Left ventricle myocardium inferior (tissue), 1 donor: ENCODE data around the gene ARMC12. TPM values are rescaled to one million over a fixed set of nuclear protein-coding genes. Genes with fewer than 3 reads are reported as not detected.
A peak's percentile ranks its signal among the peaks of the same experiment; 100 is the strongest.
"Not testable (repeated sequence)": the region's sequence is repeated elsewhere in the genome, so short reads cannot be mapped to it uniquely, and the experiment has no call there.

Experiments
- DNase-seq: peaks from one replicate; pipeline ENCODE4 v3.0.0-alpha.2; 2020
- H3K27ac ChIP-seq: fragments of 200-600 bp; replicated peaks from 2 replicates; pipeline ENCODE4 v1.8.0; 2021
- H3K27me3 ChIP-seq: fragments of 200-600 bp; 2 replicates; pipeline ENCODE4 v1.8.0; 2021; ENCODE audit warnings: low read depth
- H3K36me3 ChIP-seq: fragments of 200-600 bp; 2 replicates; pipeline ENCODE4 v1.8.0; 2021
- H3K4me1 ChIP-seq: fragments of 200-600 bp; 2 replicates; pipeline ENCODE4 v1.8.0; 2021
- H3K4me3 ChIP-seq: fragments of 200-600 bp; 2 replicates; pipeline ENCODE4 v1.8.0; 2021; ENCODE audit warnings: mild to moderate bottlenecking, moderate library complexity
- H3K9me3 ChIP-seq: fragments of 200-600 bp; replicated peaks from 2 replicates; pipeline ENCODE4 v1.8.0; 2021
- intact Hi-C: fragments of 100-400 bp; cut with micrococcal nuclease; formaldehyde crosslinking; loops from one replicate; pipeline ENCODE4 v1.11.0; 2022
- long read RNA-seq: library from polyadenylated mRNA; unstranded; transcript quantifications from one replicate; pipeline ENCODE4 v2.0.0, GENCODE V29; 2021
- total RNA-seq: library from RNA; stranded (reverse); fragmentation: NEBNext Ultra II Directional; extraction: Animal tissue kit (Norgen Biotek cat#: 25700); gene quantifications from one replicate; pipeline ENCODE4 v1.2.1, GENCODE V29; 2021
- TF ChIP-seq, protein P1 (sequence below): fragments of 200-600 bp; IDR thresholded peaks from 2 replicates; pipeline ENCODE4 v1.8.0; 2021; ENCODE audit warnings: antibody characterized with exemption, mild to moderate bottlenecking, borderline replicate concordance
- donor health status: DM: no; HTN: yes; CAD: no; lungs with severe emphysema.

ARMC12 gene, protein sequence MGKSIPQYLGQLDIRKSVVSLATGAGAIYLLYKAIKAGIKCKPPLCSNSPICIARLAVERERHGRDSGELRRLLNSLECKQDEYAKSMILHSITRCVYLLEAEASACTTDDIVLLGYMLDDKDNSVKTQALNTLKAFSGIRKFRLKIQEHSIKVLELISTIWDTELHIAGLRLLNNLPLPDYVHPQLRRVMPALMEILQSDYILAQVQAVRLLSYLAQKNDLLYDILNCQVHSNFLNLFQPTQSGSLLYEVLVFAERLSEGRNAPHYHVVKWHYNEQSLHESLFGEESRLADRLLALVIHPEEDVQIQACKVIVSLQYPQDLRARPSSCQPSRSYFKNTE
- not detected for total RNA-seq
- long read RNA-seq: 0 reads

DNA sequence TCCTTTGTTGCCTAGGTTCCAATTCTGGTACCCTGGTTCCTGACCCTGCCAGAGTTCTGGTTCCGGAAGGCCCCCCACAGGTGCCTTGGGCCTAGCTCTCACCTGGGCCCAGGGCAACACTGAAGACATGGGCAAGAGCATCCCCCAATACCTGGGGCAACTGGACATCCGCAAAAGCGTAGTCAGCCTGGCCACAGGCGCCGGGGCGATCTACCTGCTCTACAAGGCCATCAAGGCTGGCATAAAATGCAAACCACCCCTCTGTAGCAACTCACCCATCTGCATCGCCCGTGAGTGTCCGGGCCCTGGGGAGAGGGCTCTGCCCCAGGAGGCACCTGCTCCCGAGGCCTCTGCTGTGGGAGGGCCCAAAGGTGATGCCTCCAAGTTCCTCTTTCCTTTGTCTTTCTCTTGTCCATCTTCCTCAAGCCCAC is at the start of gene ARMC12:
Gene ARMC12, plus strand, starts transcription at position 51 of the 431 bp plus-strand sequence. Its CDS starts 77 bp downstream, at position 128.
- peaks cover 54% of the 10 kb centered on the region for H3K4me1 ChIP-seq
- no peaks in the 10 kb centered on the region for H3K36me3 ChIP-seq
- DNase-seq: no peak
- intact Hi-C loops: loop anchor here (1.0 to 5.0 kb wide), 2 partner anchors 154 to 215 kb away; no protein-coding TSS in a partner anchor
- H3K27ac ChIP-seq: peak within 1 kb of the TSS; percentile 36
- TF ChIP-seq, protein P1, sequence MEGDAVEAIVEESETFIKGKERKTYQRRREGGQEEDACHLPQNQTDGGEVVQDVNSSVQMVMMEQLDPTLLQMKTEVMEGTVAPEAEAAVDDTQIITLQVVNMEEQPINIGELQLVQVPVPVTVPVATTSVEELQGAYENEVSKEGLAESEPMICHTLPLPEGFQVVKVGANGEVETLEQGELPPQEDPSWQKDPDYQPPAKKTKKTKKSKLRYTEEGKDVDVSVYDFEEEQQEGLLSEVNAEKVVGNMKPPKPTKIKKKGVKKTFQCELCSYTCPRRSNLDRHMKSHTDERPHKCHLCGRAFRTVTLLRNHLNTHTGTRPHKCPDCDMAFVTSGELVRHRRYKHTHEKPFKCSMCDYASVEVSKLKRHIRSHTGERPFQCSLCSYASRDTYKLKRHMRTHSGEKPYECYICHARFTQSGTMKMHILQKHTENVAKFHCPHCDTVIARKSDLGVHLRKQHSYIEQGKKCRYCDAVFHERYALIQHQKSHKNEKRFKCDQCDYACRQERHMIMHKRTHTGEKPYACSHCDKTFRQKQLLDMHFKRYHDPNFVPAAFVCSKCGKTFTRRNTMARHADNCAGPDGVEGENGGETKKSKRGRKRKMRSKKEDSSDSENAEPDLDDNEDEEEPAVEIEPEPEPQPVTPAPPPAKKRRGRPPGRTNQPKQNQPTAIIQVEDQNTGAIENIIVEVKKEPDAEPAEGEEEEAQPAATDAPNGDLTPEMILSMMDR: no peak
- H3K4me3 ChIP-seq: no peak within 1 kb of the TSS
- no peaks in the 10 kb centered on the region for H3K27me3 ChIP-seq
- H3K9me3 ChIP-seq: no peaks in the 10 kb centered on the region

DNA sequence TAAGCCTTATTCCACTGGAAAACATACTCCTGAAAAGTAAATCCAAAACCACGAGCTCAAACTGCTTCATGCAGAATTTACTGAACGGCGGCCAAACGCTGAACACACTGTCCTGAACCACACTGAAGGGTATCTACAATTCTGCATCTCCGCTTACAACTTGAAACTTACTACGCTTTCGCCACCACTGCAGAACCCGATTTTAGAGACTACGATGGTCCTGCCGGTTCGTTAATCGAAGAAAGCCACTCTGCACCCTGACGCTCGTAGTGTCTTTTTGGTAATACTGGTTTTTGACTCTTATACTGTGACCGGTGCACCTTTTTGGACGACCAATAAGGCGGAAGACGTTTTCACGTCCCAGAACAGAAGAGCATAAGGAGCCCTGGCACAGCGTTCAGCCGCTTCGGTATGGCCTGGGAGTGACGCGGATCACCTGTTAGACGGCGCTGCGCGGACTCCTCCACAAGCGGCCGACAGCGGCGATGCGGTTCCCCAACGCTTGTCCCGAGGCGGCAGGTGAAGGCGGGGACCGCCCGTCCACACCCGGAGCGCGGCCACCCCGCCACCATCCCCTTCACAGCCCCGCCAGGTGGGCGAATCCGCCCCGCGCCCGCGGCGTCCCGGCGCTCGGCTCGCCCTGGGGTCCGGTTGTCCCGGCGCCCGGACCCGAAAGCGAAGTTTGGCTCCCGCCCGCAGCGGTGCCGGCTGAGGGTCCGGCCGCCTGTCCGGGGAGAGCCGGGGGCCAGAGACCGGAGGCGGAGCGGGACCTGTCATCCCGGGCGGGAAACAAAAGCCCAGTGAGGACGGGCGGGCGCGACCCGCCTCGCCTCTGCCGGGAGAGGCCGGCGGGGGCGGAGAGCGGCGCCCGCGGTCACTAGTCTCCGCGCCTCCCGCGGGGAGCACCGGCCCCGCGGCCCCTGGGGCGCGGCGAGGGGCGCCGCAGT is 48.9 kb upstream of the ARMC12 start:
- DNase-seq: peak; percentile 62
- Histone ChIP-seq H3K9me3 (no peaks in the 10 kb centered on the region), H3K4me1 (peaks cover 75% of the 10 kb centered on the region), H3K27ac (peak overlapping the region; percentile 99), H3K4me3 (peak overlapping the region; percentile 97), H3K36me3 (peaks cover 18% of the 10 kb centered on the region), H3K27me3 (no peaks in the 10 kb centered on the region)
- intact Hi-C loops: loop anchor here (2.0 to 5.0 kb wide), 2 partner anchors 39 to 106 kb away; no protein-coding TSS in a partner anchor
- TF ChIP-seq, protein P1: no peak

DNA sequence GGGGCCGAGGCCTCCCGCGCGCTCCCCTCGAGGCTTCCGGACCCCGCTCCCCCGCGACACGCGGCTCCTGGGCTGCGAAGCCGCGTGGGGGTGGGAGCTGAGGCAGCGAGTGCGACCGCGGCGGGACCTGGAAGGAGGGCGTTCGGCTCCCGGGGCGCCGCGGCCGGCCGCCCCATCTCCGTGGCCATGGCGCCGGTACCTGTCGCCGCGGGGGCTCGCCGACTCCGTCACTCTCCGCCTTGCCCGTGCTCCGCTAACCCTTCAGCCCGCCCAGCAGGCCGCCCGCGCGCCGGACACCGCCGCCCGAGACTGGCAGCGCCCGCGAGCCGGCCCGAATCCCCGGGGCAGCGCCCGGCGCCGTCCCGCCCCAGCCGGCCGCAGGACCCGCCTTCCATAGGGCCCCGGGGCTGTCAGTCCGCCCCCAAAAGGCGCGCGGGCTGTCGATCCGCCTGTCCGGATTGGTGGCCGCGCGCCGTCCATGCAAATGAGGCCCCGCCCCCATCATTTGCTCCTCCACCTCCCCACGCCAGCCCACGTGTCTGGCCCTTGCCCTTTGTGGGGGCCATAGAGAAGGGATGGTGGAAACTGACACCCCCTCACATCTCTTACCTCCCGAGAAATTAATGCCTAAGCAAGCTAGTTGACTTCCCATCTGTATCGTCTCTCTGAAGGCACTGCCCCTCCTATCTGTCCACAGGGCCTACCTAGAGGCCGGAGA is 48.1 kb upstream of the ARMC12 start, which contains the start of gene FKBP5:
Gene FKBP5, minus strand, starts transcription at position 311 of the 718 bp plus-strand sequence. CDS start 46,091 bp downstream, outside the sequence.
- no peaks in the 10 kb centered on the region for H3K9me3 ChIP-seq
- H3K36me3 ChIP-seq: peaks cover 11% of the 10 kb centered on the region
- peak; percentile 98 for DNase-seq
- peak within 1 kb of the TSS; percentile 99 for H3K27ac ChIP-seq
- no peaks in the 10 kb centered on the region for H3K27me3 ChIP-seq
- intact Hi-C loops: loop anchor here (2.0 to 5.0 kb wide), 2 partner anchors 38 to 106 kb away; no protein-coding TSS in a partner anchor
- H3K4me3 ChIP-seq: peak within 1 kb of the TSS; percentile 97
- H3K4me1 ChIP-seq: peaks cover 68% of the 10 kb centered on the region
- TF ChIP-seq, protein P1: no peak

DNA sequence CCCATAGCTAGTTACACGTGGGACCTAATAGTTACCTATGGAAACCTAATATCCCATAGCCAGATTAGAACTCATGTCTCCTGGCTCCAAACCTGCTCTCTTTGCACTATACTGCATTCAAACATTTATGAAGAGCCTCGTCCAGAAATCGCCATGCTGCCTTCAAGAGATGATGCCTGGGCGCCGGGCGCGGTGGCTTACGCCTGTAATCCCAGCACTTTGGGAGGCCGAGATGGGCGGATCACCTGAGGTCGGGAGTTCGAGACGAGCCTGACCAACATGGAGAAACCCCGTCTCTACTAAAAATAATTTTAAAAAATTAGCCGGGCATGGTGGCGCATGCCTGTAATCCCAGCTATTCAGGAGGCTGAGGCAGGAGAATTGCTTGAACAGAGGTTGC is 46.8 kb upstream of the ARMC12 start:
- H3K4me3 ChIP-seq, intact Hi-C loops, DNase-seq, H3K9me3 ChIP-seq, H3K27me3 ChIP-seq, H3K36me3 ChIP-seq: not testable (repeated sequence)
- H3K4me1 ChIP-seq: peaks cover 57% of the 10 kb centered on the region
- H3K27ac ChIP-seq: peak overlapping the region; percentile 99

DNA sequence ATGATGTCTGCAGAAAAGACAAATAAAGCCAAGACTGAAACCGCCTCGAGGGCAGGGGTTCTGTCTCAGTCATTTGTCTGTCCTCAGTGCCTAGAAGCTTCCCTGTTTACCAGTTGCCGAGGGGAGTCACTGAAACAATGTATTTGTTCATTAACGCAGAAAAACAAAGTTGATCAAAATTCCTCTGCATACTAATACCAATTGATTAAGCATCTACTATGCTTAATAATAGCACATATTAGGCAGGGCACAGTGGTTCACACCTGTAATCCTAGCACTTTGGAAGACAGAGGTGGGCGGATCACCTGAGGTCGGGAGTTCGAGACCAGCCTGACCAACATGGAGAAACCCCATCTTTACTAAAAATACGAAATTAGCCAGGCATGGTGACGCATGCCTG is 46.3 kb upstream of the ARMC12 start:
- Histone ChIP-seq H3K4me1 (peaks cover 52% of the 10 kb centered on the region), H3K4me3 (no peak overlapping the region), H3K36me3 (no peaks in the 10 kb centered on the region), H3K9me3 (peaks cover 4% of the 10 kb centered on the region), H3K27ac (peak overlapping the region; percentile 99), H3K27me3 (no peaks in the 10 kb centered on the region)
- TF ChIP-seq, protein P1: no peak
- DNase-seq: no peak
- intact Hi-C loops: no loop called here
